Activated CD4-positive, alpha-beta T cell treated with anti-CD3 and anti-CD28 coated beads, Interleukin-2, amount 50 U/mL, for 16 hours (primary cell): Measurements from ENCODE around the gene PITPNC1.
"Not testable (repeated sequence)": the region's sequence is repeated elsewhere in the genome, so short reads cannot be mapped to it uniquely, and the experiment has no call there.

Experiments used
- DNase-seq: peaks from one replicate; pipeline ENCODE4 v3.0.0-alpha.2; 2020

PITPNC1 gene

DNA sequence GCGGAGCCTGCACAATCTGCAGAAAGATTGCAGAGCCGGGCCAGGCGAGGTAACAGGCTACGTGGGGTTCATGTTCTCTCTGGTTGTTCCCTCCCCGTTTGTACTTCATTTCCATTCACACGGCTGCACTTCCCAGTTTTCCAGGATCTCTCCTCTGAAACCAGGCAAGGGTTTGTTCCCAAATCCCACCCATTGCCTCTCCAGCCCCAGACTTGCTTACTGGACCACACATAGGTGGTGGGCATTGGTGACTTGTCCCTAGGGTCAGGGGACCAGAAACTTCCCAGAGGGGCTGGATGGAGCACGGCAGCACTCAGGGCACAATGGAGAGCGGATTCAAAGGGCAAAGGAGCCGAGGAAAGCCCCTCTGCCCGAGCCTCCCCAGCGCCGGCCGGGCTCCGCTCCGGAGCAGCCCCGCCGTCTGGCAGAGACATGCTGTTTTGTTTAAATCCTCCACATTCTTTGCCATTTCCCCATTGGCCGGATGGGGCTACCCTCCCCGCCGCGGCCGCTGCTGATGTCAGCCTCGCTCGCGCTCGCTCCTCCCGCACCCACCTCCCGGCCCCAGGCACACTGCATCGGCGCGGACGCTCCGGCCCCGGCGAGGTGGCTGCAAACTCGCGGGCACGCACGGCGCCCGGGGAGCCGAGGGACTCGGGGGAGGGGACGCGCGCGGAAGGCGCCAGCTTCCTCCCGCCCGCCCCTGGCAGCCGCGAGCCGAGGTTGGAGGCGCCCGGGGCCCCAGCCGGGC, at the start of gene PITPNC1:
PITPNC1 (plus strand) TSS at position 545 of the 751 bp plus-strand sequence.
- peak; percentile 91 for DNase-seq

DNA sequence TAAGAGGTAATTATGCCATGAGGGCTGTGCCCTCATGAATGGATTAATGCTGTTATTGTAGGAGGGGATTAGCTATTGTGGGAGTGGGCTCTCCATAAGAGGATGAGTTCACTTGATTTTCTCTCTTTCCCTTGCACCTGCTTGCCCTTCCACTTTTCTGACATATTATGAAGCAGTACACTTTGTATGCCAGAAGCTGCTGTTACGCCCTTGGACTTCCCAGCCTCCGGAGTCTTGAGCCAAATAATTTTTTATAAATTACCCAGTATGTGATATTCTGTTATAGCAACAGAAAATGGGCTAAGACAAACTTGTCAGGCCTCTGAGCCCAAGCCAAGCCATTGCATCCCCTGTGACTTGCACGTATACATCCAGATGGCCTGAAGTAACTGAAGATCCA, 49.1 kb upstream of the PITPNC1 start:
- DNase-seq = no peak

DNA sequence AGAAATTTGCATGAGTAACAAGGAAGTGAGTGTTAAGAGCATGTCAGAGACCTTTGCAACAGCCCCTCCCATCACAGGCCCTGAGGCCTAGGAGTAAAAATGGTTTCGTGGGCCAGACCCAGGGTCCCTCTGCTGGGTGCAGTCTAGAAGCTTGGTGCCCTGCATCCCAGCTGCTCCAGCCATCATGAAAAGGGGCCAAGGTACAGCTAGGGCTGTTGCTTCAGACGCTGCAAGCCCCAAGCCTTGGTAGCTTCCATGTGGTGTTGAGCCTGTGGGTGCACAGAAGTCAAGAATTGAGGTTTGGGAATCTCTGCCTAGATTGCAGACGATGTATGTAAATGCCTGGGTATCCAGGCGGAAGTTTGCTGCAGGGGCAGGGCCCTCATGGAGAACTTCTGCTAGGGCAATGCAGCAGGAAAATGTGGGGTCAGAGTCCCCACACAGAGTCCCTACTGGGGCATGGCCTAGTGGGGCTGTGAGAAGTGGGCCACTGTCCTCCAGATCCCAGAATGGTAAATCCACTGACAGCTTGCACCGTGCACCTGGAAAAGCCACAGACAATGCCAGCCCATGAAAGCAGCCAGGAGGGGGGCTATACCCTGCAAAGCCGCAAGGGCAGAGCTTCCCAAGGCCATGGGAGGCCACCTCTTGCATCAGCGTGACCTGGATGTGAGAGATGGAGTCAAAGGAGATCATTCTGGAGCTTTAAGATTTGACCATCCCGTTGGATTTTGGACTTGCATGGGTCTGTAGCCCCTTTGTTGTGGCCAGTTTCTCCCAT, 45.5 kb upstream of the PITPNC1 start:
- not testable (repeated sequence) for DNase-seq

DNA sequence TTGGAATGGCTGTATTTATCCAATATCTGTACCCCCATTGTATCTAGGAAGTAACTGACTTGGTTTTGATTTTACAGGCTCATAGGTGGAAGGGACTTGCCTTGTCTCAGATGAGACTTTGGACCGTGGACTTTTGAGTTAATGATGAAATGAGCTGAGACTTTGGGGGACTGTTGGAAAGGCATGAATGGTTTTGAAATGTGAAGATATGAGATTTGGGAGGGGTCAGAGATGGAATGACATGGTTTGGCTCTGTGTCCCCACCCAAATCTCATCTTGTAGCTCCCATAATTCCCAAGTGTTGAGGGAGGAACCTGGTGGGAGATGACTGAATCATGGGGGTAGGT, 44.9 kb upstream of the PITPNC1 start:
- DNase-seq = not testable (repeated sequence)

DNA sequence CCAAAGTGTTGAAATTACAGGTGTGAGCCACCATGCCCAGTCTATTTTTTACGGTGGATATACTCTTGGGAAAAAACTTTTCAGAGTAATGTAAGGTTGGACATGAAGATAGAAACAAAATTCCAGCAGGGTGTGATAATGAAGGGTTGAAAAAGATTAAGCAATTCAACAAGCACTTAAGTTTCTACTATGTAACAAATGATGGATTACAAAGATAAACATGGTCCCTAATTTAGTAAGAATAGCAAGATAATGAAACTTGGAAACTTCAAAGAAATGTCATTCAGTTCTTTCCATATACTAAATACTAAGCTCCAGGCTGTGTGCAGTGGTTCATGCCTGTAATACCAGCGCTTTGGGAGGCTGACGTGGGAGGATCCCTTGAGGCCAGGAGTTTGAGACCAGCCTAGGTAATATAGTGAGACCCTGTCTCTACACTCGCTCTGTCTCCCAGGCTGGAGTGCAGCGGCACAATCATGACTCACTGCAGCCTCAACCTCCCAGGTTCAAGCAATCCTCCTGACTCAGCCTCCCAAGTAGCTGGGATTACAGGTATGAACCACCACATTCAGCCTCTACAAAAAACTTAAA, 41.7 kb upstream of the PITPNC1 start:
- DNase-seq = no peak

DNA sequence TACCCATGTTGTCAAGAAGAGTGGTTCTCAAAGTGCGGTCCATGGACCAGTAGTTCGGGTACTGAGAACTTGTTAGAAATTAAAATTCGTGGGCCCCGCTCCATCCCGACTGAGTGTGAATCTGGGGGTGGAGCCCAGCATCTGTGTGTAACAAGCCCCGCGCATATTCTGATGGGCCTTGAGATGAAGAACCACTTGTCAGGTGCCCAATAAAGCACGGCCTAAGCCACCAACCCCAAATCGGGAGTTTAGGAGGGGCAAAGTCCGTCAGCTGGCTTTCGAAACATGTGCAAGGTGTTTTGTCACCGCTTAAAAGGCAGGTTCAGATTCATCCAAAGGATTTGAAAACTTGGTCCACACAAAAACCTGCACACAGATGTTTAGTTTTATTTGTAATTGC, 40.2 kb upstream of the PITPNC1 start:
- no peak for DNase-seq

DNA sequence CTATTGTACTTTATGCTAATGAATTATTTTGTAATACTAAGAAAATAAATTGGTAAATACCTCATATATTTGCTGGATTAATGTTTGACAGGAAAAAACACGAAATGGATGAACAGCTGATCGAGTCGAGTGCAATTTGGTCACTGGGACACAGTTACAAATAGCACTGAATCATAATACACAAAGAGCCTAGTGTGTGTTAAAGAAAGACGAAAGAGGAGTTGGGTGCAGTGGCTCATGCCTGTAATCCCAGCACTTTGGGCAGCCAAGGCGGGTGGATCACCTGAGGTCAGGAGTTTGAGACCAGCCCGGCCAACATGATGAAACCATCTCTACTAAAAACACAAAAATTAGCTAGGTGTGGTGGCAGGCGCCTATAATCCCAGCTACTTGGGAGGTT, 38.7 kb upstream of the PITPNC1 start:
- not testable (repeated sequence) for DNase-seq

DNA sequence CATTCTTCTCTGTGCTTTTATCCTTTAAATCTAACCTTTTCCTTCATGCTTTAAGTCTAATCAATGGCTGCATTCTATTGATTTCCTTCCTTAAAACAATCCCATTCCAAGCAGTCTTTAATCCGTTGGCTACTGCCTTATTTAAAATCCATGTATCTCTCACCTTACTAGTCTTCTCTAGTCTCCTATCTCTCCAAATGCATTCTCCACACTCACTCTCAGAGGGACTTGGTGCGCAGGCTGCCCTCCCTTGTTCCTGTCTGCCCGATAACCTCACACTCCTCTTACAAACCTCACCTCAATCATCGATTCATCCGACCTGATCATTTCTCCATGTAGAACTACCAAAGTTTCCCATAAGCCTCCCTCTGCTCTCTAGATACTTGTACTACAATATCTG, 33.8 kb upstream of the PITPNC1 start:
- no peak for DNase-seq

DNA sequence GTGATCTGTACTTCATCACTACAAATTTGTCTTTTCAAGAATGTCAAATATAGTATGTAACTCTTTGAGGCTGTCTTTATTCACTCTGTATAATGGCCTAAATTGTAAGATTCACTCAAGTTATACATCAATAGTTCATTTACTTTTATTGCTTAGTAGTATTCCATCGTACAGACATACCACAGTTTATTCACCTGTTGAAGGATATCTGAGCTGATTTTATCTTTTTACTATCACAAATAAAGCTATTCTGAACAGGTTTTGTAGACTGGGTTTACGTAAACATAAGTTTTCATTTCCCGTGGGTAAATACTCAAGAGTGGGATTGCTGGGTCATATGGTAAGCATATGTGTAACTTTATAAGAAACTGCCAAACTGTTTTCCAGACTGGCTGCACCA, 29.3 kb upstream of the PITPNC1 start:
- DNase-seq = no peak

DNA sequence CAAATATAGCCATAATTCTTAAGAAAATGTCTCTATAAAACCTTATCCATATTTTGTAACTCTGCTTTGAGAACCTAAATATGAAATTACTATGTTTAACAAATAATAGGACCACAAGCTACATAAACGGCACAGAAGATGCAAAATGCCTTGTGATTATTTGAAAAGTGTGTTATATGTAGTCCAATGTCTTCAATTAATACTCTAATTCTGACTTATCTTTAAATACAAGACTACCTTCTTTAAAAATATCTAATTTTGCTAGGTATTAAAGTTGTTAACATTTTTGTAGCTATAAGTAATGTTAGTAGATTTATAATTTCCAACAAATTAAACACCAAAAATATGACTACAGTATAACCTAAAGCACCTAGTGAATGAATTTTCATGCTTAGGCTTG, 27.7 kb upstream of the PITPNC1 start:
- DNase-seq = no peak

DNA sequence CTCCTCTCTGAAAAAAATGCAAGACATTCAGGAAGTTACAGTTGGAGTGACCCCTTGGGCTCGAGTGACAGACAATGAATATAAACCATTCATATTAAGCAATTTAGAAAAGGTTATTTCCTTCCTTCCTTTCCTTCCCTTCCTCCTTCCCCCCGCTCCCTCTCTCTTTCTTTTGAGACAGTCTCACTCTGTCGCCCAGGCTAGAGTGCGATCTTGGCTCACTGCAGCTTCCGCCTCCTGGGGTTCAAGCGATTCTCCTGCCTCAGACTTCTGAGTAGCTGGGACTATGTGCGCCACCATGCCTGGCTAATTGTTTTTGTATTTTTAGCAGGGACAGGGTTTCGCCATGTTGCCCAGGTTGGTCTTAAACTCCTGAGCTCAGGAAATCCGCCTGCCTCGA, 23.9 kb upstream of the PITPNC1 start:
- DNase-seq = no peak

DNA sequence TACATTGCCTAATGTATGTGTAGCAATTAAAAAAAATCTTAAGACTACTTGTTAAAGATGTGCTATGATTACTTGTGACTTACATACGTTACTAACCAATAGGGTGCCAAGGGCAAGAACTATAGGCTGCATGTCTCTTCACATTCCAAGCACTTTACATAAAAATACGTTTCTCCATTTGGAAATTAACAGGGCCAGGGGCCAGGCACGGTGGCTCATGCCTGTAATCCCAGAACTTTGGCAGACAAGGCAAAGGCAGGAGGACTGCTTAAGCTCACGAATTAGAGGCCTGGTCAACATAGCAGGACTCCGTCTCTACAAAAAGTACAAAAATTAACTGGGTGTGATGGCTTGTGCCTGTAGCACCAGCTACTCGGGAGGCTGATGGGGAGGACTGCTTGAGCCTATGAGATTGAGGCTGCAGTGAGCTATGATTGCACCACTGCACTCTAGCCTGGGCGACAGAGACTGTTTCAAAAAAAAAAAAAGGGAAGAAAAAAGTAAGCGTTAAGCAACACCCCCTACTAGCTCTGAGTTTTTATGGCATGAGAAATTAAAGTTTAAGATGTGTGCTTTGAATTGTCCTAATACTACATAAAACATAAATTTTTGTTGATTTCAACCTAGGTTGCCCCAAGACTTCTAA, 23.0 kb upstream of the PITPNC1 start:
- DNase-seq = no peak

DNA sequence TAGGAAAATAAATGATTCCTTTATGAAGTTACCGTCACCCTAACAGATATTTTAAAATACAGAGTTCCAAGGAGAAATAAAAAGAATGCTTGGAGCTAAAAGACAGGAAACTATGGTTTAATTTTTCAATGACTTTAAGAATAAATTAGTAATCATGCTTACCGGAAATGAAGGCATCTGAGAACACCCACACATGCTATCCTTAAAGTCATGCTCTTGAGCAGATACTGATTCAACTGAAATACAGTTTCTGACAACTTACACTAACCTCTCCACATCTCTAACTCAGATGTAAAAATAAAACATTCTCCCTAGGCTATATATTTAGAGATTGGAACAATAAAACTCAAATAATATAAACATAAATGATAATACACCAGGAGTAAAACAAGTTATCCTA, 18.5 kb upstream of the PITPNC1 start:
- peak; percentile 34 for DNase-seq

DNA sequence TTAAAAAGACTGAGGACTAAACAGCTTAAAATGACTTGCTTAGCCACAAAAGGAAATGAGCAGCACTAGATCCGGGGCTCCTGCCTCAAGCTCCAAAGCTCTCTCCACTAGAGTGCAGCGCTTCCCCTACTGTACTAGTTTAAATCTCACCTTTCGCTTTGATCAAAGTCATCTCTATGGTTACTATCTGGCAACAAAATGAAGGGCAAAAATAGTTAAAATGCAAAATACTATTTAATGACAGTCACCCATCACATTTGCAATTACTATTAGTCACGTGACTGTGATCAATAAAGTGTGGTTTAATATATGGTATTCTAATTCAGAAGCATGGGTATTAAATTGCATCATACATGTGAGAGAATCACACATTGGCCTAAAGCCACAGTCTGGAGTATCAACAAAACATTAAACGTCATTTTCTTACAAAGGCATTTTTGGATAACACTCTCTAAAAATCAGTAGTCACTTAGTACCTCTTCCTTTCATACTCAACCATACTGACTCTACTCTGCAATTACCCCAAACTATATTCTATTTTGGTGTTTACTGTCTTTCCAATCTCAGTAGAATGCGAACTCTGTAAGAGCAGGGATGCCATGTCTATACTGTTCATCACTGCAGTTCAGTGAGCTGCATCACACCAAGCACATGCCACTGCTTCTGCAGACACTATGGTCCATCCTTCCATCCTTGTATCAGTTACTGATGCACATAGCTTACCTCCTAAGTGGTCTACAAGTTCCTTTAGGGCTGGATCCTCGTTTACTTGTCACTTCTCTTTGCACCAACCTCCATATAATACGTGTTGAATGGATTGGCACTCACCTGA, 16.9 kb upstream of the PITPNC1 start:
- DNase-seq = peak; percentile 75

DNA sequence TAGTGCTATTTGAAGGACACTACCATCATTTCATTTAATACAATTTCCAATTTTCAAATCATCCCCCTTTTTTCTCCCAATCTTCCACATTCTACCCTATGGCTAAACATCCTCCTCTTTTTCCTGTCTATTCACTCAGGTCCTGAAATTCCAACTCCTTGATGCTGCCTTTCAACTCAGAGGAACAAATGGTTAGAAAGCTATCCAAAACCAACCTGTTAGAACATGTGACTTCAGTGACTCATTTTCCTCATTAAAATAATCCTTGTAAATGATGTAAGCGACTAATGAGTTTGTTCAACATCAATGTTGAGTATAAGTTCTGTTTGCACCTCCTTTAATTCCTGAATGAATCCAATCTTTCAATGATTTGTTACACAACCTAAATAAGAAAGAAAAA, 16.2 kb upstream of the PITPNC1 start:
- DNase-seq = no peak

DNA sequence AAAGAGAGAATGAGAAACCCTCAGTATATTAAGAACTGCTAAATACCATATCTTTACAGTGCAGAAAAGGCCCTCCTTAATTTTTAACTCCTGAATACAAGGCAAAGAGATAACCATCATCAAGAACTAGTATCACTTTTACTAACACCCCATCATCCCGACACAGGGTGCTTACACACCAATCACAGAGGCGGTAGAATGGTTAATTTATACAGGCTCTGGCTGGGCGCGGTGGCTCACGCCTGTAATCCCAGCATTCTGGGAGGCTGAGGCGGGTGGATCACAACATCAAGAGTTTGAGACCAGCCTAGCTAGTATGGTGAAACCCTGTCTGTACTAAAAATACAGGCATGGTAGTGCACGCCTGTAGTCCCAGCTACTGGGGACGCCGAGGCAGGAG, 14.9 kb upstream of the PITPNC1 start:
- peak; percentile 53 for DNase-seq

DNA sequence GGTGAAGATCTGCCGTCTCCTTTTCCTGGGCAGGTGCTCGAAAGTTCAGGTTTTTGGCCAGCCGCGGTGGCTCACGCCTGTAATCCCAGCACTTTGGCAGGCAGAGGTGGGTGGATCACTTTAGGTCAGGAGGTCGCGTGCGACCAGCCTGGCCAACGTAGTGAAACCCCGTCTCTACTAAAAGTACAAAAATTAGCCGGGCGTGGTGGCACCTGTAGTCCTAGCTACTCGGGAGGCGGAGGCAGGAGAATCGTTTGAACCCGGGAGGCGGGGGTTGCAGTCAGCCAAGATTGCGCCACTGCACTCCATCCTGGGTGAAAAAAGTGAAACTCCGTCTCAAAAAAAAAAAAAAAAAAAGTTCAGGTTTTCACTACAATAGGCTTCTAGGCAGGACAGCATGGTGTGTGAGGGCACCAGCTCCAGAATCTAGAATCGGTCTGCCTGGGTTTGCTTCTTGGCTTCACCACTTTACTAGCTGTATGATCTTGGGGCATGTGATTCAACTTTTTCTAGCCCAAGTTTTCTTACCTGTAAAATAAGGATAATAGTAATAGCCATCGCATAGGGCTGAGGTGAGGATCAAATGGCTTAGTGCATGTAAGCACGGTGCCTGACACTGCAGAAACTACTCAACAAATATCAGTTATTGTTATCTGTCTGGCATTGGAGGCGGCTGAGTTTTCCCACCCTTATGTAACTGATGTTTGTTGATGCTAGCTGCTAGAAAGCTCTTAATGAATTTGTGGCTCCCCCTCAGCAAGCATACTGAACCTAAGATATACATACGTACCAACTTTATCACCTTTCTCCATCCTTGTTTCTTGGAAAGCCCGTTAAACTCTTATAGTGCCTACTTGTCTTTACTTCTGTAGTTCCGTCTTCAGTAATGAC, 12.0 kb upstream of the PITPNC1 start:
- no peak for DNase-seq

DNA sequence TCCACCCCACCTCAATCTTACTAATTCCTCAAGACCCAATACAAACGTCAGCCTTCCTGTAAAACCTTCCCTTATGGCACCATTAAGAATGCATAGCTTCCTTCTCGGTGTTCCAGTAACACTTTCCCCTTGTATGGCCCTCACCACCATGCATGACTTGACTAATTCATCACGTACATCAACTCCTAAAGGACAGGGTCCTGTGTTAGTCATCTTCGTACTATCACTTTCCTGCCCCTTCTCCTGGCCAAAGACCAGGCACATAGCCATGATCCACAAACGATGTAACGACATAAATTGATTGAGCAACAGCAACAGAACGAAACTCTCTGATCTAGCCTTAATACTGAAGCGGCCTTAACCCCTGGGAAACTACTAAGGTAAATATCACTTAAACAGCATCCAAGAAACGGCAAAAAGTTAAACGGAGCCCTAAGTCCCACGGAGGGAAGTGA, 11.3 kb upstream of the PITPNC1 start:
- peak; percentile 74 for DNase-seq

DNA sequence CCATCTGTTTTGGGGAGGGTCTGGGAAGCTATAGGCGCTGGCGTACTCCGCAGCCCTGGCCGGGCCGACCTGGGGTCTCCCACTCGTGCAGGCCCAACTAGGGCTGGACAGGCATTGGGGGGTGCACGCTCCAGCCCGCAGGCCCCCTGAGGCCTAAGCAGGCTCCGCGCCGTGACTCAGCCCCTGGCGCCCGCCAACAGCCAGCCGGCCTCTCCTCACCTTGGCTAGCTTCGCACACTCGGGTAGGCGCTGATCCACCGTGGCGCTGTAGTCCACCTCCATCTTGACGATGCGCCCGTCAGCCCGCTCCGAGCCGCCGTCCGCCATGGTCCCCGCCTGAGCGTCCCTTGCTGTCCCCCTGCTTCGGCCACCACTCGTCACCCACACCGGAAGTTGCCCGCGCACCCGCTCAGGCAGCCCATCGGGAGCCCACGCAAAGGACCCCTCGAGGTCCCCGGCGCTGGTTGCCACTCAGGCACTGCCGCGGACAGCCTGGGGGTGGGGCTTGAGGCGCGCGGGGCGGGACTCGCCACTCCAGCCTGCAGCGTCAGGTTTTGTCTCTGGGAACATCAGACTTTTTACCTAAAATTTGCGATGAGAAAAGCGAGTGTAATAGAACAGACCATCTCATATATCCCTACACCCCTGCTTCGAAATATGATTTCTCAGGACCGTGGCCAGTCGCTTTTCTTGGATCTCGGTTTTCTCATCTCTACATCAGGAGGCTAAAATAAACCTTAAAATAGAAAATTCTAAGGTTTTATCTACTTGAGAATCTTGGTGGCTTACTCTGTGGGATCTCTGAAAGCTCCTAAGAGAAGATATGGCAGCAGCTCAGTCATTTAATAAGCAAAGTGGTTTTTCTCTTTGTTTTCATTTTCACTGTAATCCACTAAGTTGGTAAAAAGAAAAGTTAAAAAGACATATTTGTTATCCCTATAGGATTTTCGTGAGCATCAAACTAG, 10.6 kb upstream of the PITPNC1 start, which contains the start of gene PSMD12:
PSMD12 (minus strand) TSS at position 385 of the 965 bp plus-strand sequence; CDS start at position 327, 58 bp downstream.
- peak; percentile 95 for DNase-seq

DNA sequence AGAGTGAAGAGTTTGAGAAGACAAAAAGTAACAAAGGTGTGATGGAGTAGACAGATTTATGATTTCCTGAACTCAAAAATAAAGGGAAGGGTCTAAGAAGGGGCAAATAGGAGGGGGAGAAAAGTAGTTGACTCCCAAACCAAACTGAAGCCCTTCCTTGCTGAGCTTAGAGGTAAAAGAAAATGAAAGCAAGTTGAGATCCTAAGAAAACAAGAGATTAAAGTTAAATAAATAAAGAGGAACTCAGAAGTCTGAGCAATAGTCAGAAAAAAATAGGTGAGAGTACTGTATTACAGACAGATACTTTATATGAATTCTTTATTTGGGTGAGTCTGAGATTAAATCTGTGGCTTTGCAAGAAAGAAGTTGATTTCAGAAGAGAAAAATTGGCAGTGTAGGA, 7.4 kb upstream of the PITPNC1 start:
- DNase-seq = no peak
